Vagina (tissue), 2 donors: ENCODE data around the gene RASSF6. TPM values are rescaled to one million over a fixed set of nuclear protein-coding genes. Genes with fewer than 3 reads are reported as not detected.

Experiments
- DNase-seq, 2 donors: peaks; one replicate each; pipeline ENCODE4 v3.0.0-alpha.2; 2017; ENCODE audit errors: extremely low spot score in 2 of 2
- H3K27ac ChIP-seq: fragments of 200-600 bp; sonication (generic); one replicate; pipeline ENCODE4 v1.5.1; 2019
- H3K27me3 ChIP-seq: fragments of 200-600 bp; sonication (generic); one replicate; pipeline ENCODE4 v1.5.1; 2019
- H3K36me3 ChIP-seq, 2 donors: fragments of 200-600 bp; sonication (generic); one replicate each; pipeline ENCODE4 v1.5.1; 2017 to 2019
- H3K4me1 ChIP-seq: fragments of 200-600 bp; sonication (generic); one replicate; pipeline ENCODE4 v1.5.1; 2019
- H3K4me3 ChIP-seq, 2 donors: fragments of 200-600 bp; sonication (generic); 1 replicate in 1 of 2; 2 replicates in 1 of 2; pipeline ENCODE4 v1.5.1; 2016 to 2019
- H3K9me3 ChIP-seq: fragments of 200-600 bp; sonication (generic); one replicate; pipeline ENCODE4 v1.5.1; 2019
- CTCF ChIP-seq, 3 experiments: fragments of 450-650 bp in 2 of 3; fragments of 200-600 bp in 1 of 3; sonication (generic) in 1 of 3; IDR thresholded peaks; one replicate each; pipeline ENCODE4 v1.5.1; 2017 to 2019; ENCODE audit warnings: antibody characterized with exemption in 3 of 3, mild to moderate bottlenecking in 2 of 3, moderate library complexity in 2 of 3
- POLR2A ChIP-seq, 2 donors: fragments of 450-650 bp; IDR thresholded peaks; one replicate each; pipeline ENCODE4 v1.6.1; 2017; ENCODE audit warnings: antibody characterized with exemption in 2 of 2, mild to moderate bottlenecking in 2 of 2, moderate library complexity in 2 of 2
- POLR2AphosphoS5 ChIP-seq, 2 donors: sonication (generic); formaldehyde crosslinking; IDR thresholded peaks; one replicate each; pipeline ENCODE4 v1.9.0; 2017; ENCODE audit warnings: antibody characterized with exemption in 2 of 2, mild to moderate bottlenecking in 2 of 2, low read depth in 1 of 2; ENCODE audit not compliant: insufficient read depth in 1 of 2
- intact Hi-C: fragments of 100-400 bp; cut with DNase I; formaldehyde crosslinking; loops from one replicate; pipeline ENCODE4 v1.15.1; 2023
- total RNA-seq: library from RNA; depleted of rRNA; stranded (reverse); fragments of >200 nt; gene quantifications from one replicate; pipeline ENCODE4 v1.2.3, GENCODE V29; 2016

RASSF6 gene
- total RNA-seq, 1 donor from 2014 or later = 16.9 TPM

GRCh38 chr4:73596001-73596400, 24.2 kb downstream of the RASSF6 start:
- Histone ChIP-seq H3K27me3 (no peaks in the 10 kb centered on the region), H3K4me1 (peaks cover 10% of the 10 kb centered on the region), H3K4me3 (no peak overlapping the region), H3K36me3 (no peaks in the 10 kb centered on the region), H3K9me3 (no peaks in the 10 kb centered on the region), H3K27ac (no peak overlapping the region)
- DNase-seq = no peak
- intact Hi-C loops = no loop called here
- TF ChIP-seq POLR2AphosphoS5 (IDR thresholded peaks at IDR 0.05; ENCODE audit: insufficient read depth in 1 of 2, low read depth in 1 of 2) (no peak), POLR2A (IDR thresholded peaks at IDR 0.05) (no peak), CTCF (IDR thresholded peaks at IDR 0.05) (no peak)

- Histone ChIP-seq H3K27ac (no peak overlapping the region), H3K36me3 (no peaks in the 10 kb centered on the region), H3K27me3 (no peaks in the 10 kb centered on the region), H3K9me3 (no peaks in the 10 kb centered on the region), H3K4me3 (no peak overlapping the region), H3K4me1 (peaks cover 2% of the 10 kb centered on the region)
- intact Hi-C loops = loop anchor here (1.0 kb wide), 1 partner anchor 20 kb away; no protein-coding TSS in a partner anchor
- no peak for DNase-seq
- TF ChIP-seq POLR2A (IDR thresholded peaks at IDR 0.05) = no peak
- TF ChIP-seq POLR2AphosphoS5 (IDR thresholded peaks at IDR 0.05; ENCODE audit: insufficient read depth in 1 of 2, low read depth in 1 of 2) = no peak
- peak in 1 of 3 experiments; percentile 19 for TF ChIP-seq CTCF (IDR thresholded peaks at IDR 0.05)
Observed at GRCh38 chr4:73593631-73594241, 26.5 kb downstream of the RASSF6 start.

GRCh38 chr4:73589887-73590801, 30.1 kb downstream of the RASSF6 start:
- intact Hi-C loops = no loop called here
- H3K36me3 ChIP-seq = no peaks in the 10 kb centered on the region
- no peak for DNase-seq
- H3K9me3 ChIP-seq = no peaks in the 10 kb centered on the region
- H3K4me3 ChIP-seq = no peak overlapping the region
- H3K27ac ChIP-seq = no peak overlapping the region
- no peaks in the 10 kb centered on the region for H3K4me1 ChIP-seq
- no peak for TF ChIP-seq POLR2AphosphoS5 (IDR thresholded peaks at IDR 0.05; ENCODE audit: insufficient read depth in 1 of 2, low read depth in 1 of 2)
- TF ChIP-seq POLR2A (IDR thresholded peaks at IDR 0.05) = no peak
- no peak for TF ChIP-seq CTCF (IDR thresholded peaks at IDR 0.05)
- H3K27me3 ChIP-seq = no peaks in the 10 kb centered on the region

GRCh38 chr4:73589261-73589847, 30.9 kb downstream of the RASSF6 start:
- Histone ChIP-seq H3K4me3 (no peak overlapping the region), H3K4me1 (no peaks in the 10 kb centered on the region), H3K36me3 (no peaks in the 10 kb centered on the region), H3K9me3 (no peaks in the 10 kb centered on the region), H3K27ac (no peak overlapping the region), H3K27me3 (no peaks in the 10 kb centered on the region)
- DNase-seq = no peak
- intact Hi-C loops = no loop called here
- TF ChIP-seq CTCF (IDR thresholded peaks at IDR 0.05) (no peak), POLR2AphosphoS5 (IDR thresholded peaks at IDR 0.05; ENCODE audit: insufficient read depth in 1 of 2, low read depth in 1 of 2) (peak in 1 of 2 donors; percentile 45)
